ENCODE results near the gene USH2A. TPM values are rescaled to one million over a fixed set of nuclear protein-coding genes. Genes with fewer than 3 reads are reported as not detected.

The USH2A gene
- total RNA-seq, 2 donors from 2014 or later = 1.7 to 3.9 TPM

GRCh38 chr1:216310776-216311175 lies 112.5 kb downstream of the USH2A start:
- intact Hi-C loops (cut with DNase I) = no loop called here
- peak in 1 of 2 donors; percentile 23 for ATAC-seq
- DNase-seq = no peak

- intact Hi-C loops (cut with DNase I) = no loop called here
These were observed 116.4 kb downstream of the USH2A start for GRCh38 chr1:216306830-216307229.

GRCh38 chr1:216303690-216304089 lies 119.6 kb downstream of the USH2A start:
- ATAC-seq (no peak), DNase-seq (no peak)
- intact Hi-C loops (cut with DNase I) = no loop called here

More at GRCh38 chr1:216306830-216307229, 116.4 kb downstream of the USH2A start:
- no peak for DNase-seq
- ATAC-seq = no peak

GRCh38 chr1:216293683-216294082 lies 129.6 kb downstream of the USH2A start:
- no peak for ATAC-seq
- intact Hi-C loops (cut with DNase I) = no loop called here
- no peak for DNase-seq

- DNase-seq = no peak
- intact Hi-C loops (cut with DNase I) = no loop called here
- ATAC-seq = no peak
These were observed 133.2 kb downstream of the USH2A start for GRCh38 chr1:216290074-216290473.

GRCh38 chr1:216285052-216285451 lies 138.2 kb downstream of the USH2A start:
- intact Hi-C loops (cut with DNase I) = no loop called here
- ATAC-seq (no peak), DNase-seq (no peak)

- ATAC-seq (no peak), DNase-seq (no peak)
- intact Hi-C loops (cut with DNase I) = no loop called here
These were observed 141.5 kb downstream of the USH2A start for GRCh38 chr1:216281757-216282156.

- ATAC-seq (no peak), DNase-seq (no peak)
- intact Hi-C loops (cut with DNase I) = no loop called here
These were observed 153.0 kb downstream of the USH2A start for GRCh38 chr1:216270086-216270773.

- no peak for DNase-seq
- ATAC-seq = no peak
- intact Hi-C loops (cut with DNase I) = no loop called here
These were observed 161.6 kb downstream of the USH2A start for GRCh38 chr1:216261631-216262030.

GRCh38 chr1:216258856-216259255 lies 164.4 kb downstream of the USH2A start:
- ATAC-seq = no peak
- DNase-seq = no peak
- intact Hi-C loops (cut with DNase I) = no loop called here

- ATAC-seq (no peak), DNase-seq (no peak)
- intact Hi-C loops (cut with DNase I) = no loop called here
These were observed 164.9 kb downstream of the USH2A start for GRCh38 chr1:216258386-216258785.

- intact Hi-C loops (cut with DNase I) = no loop called here
- DNase-seq (no peak), ATAC-seq (peak; percentile 12 to 66)
These were observed 172.4 kb downstream of the USH2A start for GRCh38 chr1:216250861-216251260.

- ATAC-seq (no peak), DNase-seq (no peak)
- intact Hi-C loops (cut with DNase I) = no loop called here
These were observed 174.6 kb downstream of the USH2A start for GRCh38 chr1:216248628-216249027.

GRCh38 chr1:216247937-216248336 lies 175.3 kb downstream of the USH2A start:
- DNase-seq = no peak
- ATAC-seq = no peak
- intact Hi-C loops (cut with DNase I) = no loop called here

GRCh38 chr1:216246577-216247203 lies 176.6 kb downstream of the USH2A start:
- intact Hi-C loops (cut with DNase I) = no loop called here
- no peak for ATAC-seq
- DNase-seq = no peak

GRCh38 chr1:216238844-216239243 lies 184.4 kb downstream of the USH2A start:
- intact Hi-C loops (cut with DNase I) = no loop called here
- ATAC-seq = no peak
- DNase-seq = no peak

- DNase-seq = no peak
- ATAC-seq = no peak
- intact Hi-C loops (cut with DNase I) = no loop called here
These were observed 185.2 kb downstream of the USH2A start for GRCh38 chr1:216237927-216238542.

- intact Hi-C loops (cut with DNase I) = no loop called here
- ATAC-seq (no peak), DNase-seq (no peak)
These were observed 199.0 kb downstream of the USH2A start for GRCh38 chr1:216224233-216224632.

- DNase-seq (no peak), ATAC-seq (peak; percentile 50 to 87)
- intact Hi-C loops (cut with DNase I) = no loop called here
These were observed 199.8 kb downstream of the USH2A start for GRCh38 chr1:216223486-216223885.

- ATAC-seq (no peak), DNase-seq (no peak)
- intact Hi-C loops (cut with DNase I) = no loop called here
These were observed 201.0 kb downstream of the USH2A start for GRCh38 chr1:216222288-216222687.

GRCh38 chr1:216221260-216221700 lies 202.0 kb downstream of the USH2A start:
- intact Hi-C loops (cut with DNase I) = no loop called here
- ATAC-seq (peak; percentile 77 to 82), DNase-seq (no peak)
